IMR-90 (cell line): ENCODE measurements around the gene INPP5D. TPM values are rescaled to one million over a fixed set of nuclear protein-coding genes. Genes with fewer than 3 reads are reported as not detected.

Experiments used
- ATAC-seq: fragments of 200-7000 bp; cut with Tn5 transposase; 2 replicates; pipeline ENCODE4 v1.9.1; 2020; ENCODE audit warnings: low read depth, mild to moderate bottlenecking, moderate library complexity
- BruUV-seq: library from RNA; stranded (reverse); fragments of 400-500 nt; replicated peaks from 2 replicates; lab custom pipeline; 2021; lab: Mats Ljungman, UMichigan
- CTCF ChIA-PET: fragments of 300-600 bp; formaldehyde crosslinking; extraction: SDS; loops from one replicate; lab custom pipeline; 2021; ENCODE audit warnings: antibody characterized with exemption; lab: Yijun Ruan, JAX
- POLR2A ChIA-PET: fragments of 300-600 bp; sonication (Branson Sonifier 250); formaldehyde crosslinking; loops from one replicate; lab custom pipeline; 2022; ENCODE audit warnings: antibody characterized with exemption; ENCODE audit not compliant: unreplicated experiment; lab: Charles Lee
- DNase-seq: peaks from one replicate; pipeline ENCODE4 v3.0.0; 2013
- H2AFZ ChIP-seq: replicated peaks from 2 replicates; pipeline ENCODE3; 2013; ENCODE audit warnings: low read length, mild to moderate bottlenecking; ENCODE audit not compliant: poor library complexity
- H2AK5ac ChIP-seq: 2 replicates; pipeline ENCODE4 v1.6.1; 2013; ENCODE audit warnings: low read depth, low read length, inconsistent platforms
- H2AK9ac ChIP-seq: replicated peaks from 2 replicates; pipeline ENCODE3; 2013; ENCODE audit warnings: mild to moderate bottlenecking, low read depth, low read length, moderate library complexity; ENCODE audit not compliant: poor library complexity
- H2BK120ac ChIP-seq: 2 replicates; pipeline ENCODE4 v1.6.1; 2013; ENCODE audit warnings: low read depth, low read length, inconsistent platforms
- H2BK15ac ChIP-seq: 3 replicates; pipeline ENCODE4 v1.6.1; 2013; ENCODE audit warnings: low read depth, low read length, inconsistent platforms
- H2BK20ac ChIP-seq: 2 replicates; pipeline ENCODE4 v1.6.1; 2013; ENCODE audit warnings: low read depth, mild to moderate bottlenecking, inconsistent platforms, low read length, moderate library complexity
- H2BK5ac ChIP-seq: 2 replicates; pipeline ENCODE4 v1.6.1; 2013; ENCODE audit warnings: mild to moderate bottlenecking, low read depth, low read length, inconsistent platforms; ENCODE audit not compliant: poor library complexity, severe bottlenecking
- H3K14ac ChIP-seq: replicated peaks from 2 replicates; pipeline ENCODE4 v1.6.1; 2013; ENCODE audit warnings: low read depth, low read length, inconsistent platforms
- H3K18ac ChIP-seq: 2 replicates; pipeline ENCODE4 v1.6.1; 2013; ENCODE audit warnings: low read depth, low read length, control low read depth
- H3K23ac ChIP-seq: 2 replicates; pipeline ENCODE4 v1.6.1; 2013; ENCODE audit warnings: low read depth, low read length, inconsistent platforms
- H3K27ac ChIP-seq: 2 replicates; pipeline ENCODE4 v1.5.1; 2013; ENCODE audit warnings: mild to moderate bottlenecking, control low read depth, low read length; ENCODE audit not compliant: insufficient read depth
- H3K27me3 ChIP-seq: 2 replicates; pipeline ENCODE4 v1.6.1; 2013; ENCODE audit warnings: low read length; ENCODE audit not compliant: control insufficient read depth, insufficient read depth
- H3K36me3 ChIP-seq: 2 replicates; pipeline ENCODE4 v1.6.1; 2013; ENCODE audit warnings: low read length, mixed read lengths; ENCODE audit not compliant: control insufficient read depth, insufficient read depth
- H3K4ac ChIP-seq: 2 replicates; pipeline ENCODE4 v1.6.1; 2013; ENCODE audit warnings: low read depth, low read length, inconsistent platforms
- H3K4me1 ChIP-seq: 2 replicates; pipeline ENCODE4 v1.6.1; 2013; ENCODE audit warnings: low read length, mixed read lengths; ENCODE audit not compliant: control insufficient read depth, insufficient read depth
- H3K4me2 ChIP-seq: 2 replicates; pipeline ENCODE4 v1.6.1; 2013; ENCODE audit warnings: low read depth, mild to moderate bottlenecking, control low read depth, low read length, moderate library complexity
- H3K4me3 ChIP-seq: 2 replicates; pipeline ENCODE4 v1.5.1; 2013; ENCODE audit warnings: low read depth, mild to moderate bottlenecking, control low read depth, low read length, moderate library complexity; ENCODE audit not compliant: insufficient read depth
- H3K56ac ChIP-seq: 2 replicates; pipeline ENCODE4 v1.6.1; 2013; ENCODE audit warnings: low read length, inconsistent platforms; ENCODE audit not compliant: insufficient read depth; ENCODE audit errors: extremely low read depth
- H3K79me1 ChIP-seq, 2 experiments: 2 replicates each; pipeline ENCODE4 v1.6.1; 2013; ENCODE audit warnings: low read length in 2 of 2, inconsistent platforms in 1 of 2, low read depth in 1 of 2
- H3K9ac ChIP-seq: 2 replicates; pipeline ENCODE4 v1.6.1; 2013; ENCODE audit warnings: low read depth, low read length, control low read depth
- H3K9me1 ChIP-seq: 2 replicates; pipeline ENCODE4 v1.6.1; 2013; ENCODE audit warnings: low read length, inconsistent platforms; ENCODE audit not compliant: insufficient read depth
- H3K9me3 ChIP-seq: 2 replicates; pipeline ENCODE4 v1.6.1; 2013; ENCODE audit warnings: low read length; ENCODE audit not compliant: control insufficient read depth, insufficient read depth
- H4K20me1 ChIP-seq: 2 replicates; pipeline ENCODE4 v1.6.1; 2013; ENCODE audit warnings: low read length, inconsistent platforms; ENCODE audit not compliant: insufficient read depth
- H4K5ac ChIP-seq: 2 replicates; pipeline ENCODE4 v1.6.1; 2013; ENCODE audit warnings: mild to moderate bottlenecking, low read depth, low read length, control low read depth
- H4K8ac ChIP-seq, 2 experiments: 2 replicates each; pipeline ENCODE4 v1.6.1; 2013; ENCODE audit warnings: low read depth in 2 of 2, low read length in 2 of 2, control low read depth in 1 of 2, inconsistent platforms in 1 of 2
- H4K91ac ChIP-seq: 2 replicates; pipeline ENCODE4 v1.6.1; 2013; ENCODE audit warnings: low read depth, low read length, inconsistent platforms; ENCODE audit not compliant: insufficient read depth
- BHLHE40 ChIP-seq: fragments of 150-350 bp; IDR thresholded peaks from 2 replicates; pipeline ENCODE4 v1.6.1; 2016; ENCODE audit warnings: mild to moderate bottlenecking, low read depth, low read length
- CEBPB ChIP-seq: IDR thresholded peaks from 2 replicates; pipeline ENCODE4 v1.6.1; 2012; ENCODE audit warnings: low read depth, low read length, improper control_type of control experiment
- CHD1 ChIP-seq: IDR thresholded peaks from 2 replicates; pipeline ENCODE4 v1.6.1; 2012; ENCODE audit warnings: low read depth, low read length, improper control_type of control experiment
- FOS ChIP-seq: fragments of 150-350 bp; IDR thresholded peaks from 2 replicates; pipeline ENCODE4 v1.6.1; 2016; ENCODE audit warnings: low read depth, low read length
- MAFK ChIP-seq: IDR thresholded peaks from 2 replicates; pipeline ENCODE4 v1.6.1; 2012; ENCODE audit warnings: low read depth, low read length, improper control_type of control experiment
- MAZ ChIP-seq: IDR thresholded peaks from 2 replicates; pipeline ENCODE4 v1.6.1; 2012; ENCODE audit warnings: low read depth, mild to moderate bottlenecking, low read length, improper control_type of control experiment, moderate library complexity, borderline replicate concordance
- MXI1 ChIP-seq: IDR thresholded peaks from 2 replicates; pipeline ENCODE4 v1.6.1; 2012; ENCODE audit warnings: low read depth, mild to moderate bottlenecking, low read length, moderate library complexity, borderline replicate concordance
- NFE2L2 ChIP-seq: fragments of 150-350 bp; IDR thresholded peaks from 2 replicates; pipeline ENCODE4 v1.6.1; 2016; ENCODE audit warnings: low read depth, mild to moderate bottlenecking, low read length
- POLR2A ChIP-seq: IDR thresholded peaks from 2 replicates; pipeline ENCODE4 v1.6.1; 2012; ENCODE audit warnings: mild to moderate bottlenecking, low read depth, low read length
- RAD21 ChIP-seq: IDR thresholded peaks from 2 replicates; pipeline ENCODE4 v1.6.1; 2012; ENCODE audit warnings: low read length, improper control_type of control experiment
- RCOR1 ChIP-seq: IDR thresholded peaks from 2 replicates; pipeline ENCODE4 v1.6.1; 2012; ENCODE audit warnings: mild to moderate bottlenecking, low read length, improper control_type of control experiment; ENCODE audit not compliant: insufficient replicate concordance
- RFX5 ChIP-seq: IDR thresholded peaks from 2 replicates; pipeline ENCODE4 v1.8.0; 2012; ENCODE audit warnings: low read depth, mild to moderate bottlenecking, low read length, moderate library complexity
- SMC3 ChIP-seq: fragments of 150-350 bp; IDR thresholded peaks from 2 replicates; pipeline ENCODE4 v1.6.1; 2016; ENCODE audit warnings: low read depth, mild to moderate bottlenecking, antibody characterized with exemption, low read length, moderate library complexity
- WGBS, 2 experiments: methylation state at CpG; one replicate each; pipeline versions ENCODE4 v1.1.5 to v1.1.7; 2013; ENCODE audit warnings: missing lambda C conversion rate in 2 of 2; ENCODE audit not compliant: insufficient read length in 1 of 2; ENCODE audit errors: extremely low coverage in 2 of 2; 5-methylcytosine and 5-hydroxymethylcytosine counted together
- dilution Hi-C: fragments of 300-500 bp; cut with HindIII; formaldehyde crosslinking; loops from one replicate; pipeline ENCODE4 v1.14.3; 2018; ENCODE audit warnings: low sequenced_read_pairs; ENCODE audit not compliant: unreplicated experiment
- in situ Hi-C: fragments of 300-500 bp; cut with MboI; formaldehyde crosslinking; loops from 3 replicates; pipeline ENCODE4 v1.14.3; 2019; ENCODE audit warnings: low sequenced_read_pairs, inconsistent platforms, mixed read lengths
- intact Hi-C: fragments of 100-400 bp; cut with micrococcal nuclease; formaldehyde crosslinking; loops from 2 replicates; pipeline ENCODE4 v1.10.0; 2022
- polyA plus RNA-seq, 3 experiments: library from polyadenylated mRNA; depleted of rRNA; stranded (reverse); fragments of >200 nt; gene quantifications; 2 replicates each; pipeline ENCODE4 v1.2.3, GENCODE V29; 2012; ENCODE audit warnings: low replicate concordance in 1 of 3
- total RNA-seq: library from RNA; depleted of rRNA; stranded (reverse); fragments of >200 nt; gene quantifications from 2 replicates; pipeline ENCODE4 v1.2.3, GENCODE V29; 2012
- TF ChIP-seq, protein P1 (sequence below): conservative IDR thresholded peaks from 2 replicates; pipeline ENCODE4 v1.5.1; 2012; ENCODE audit warnings: mild to moderate bottlenecking, low read depth, low read length, improper control_type of control experiment
- TF ChIP-seq, protein P2 (sequence below): fragments of 150-350 bp; IDR thresholded peaks from 2 replicates; pipeline ENCODE4 v1.6.1; 2017; ENCODE audit warnings: mild to moderate bottlenecking, antibody characterized with exemption, low read length, low read depth
- TF ChIP-seq, protein P3 (sequence below): fragments of 150-350 bp; IDR thresholded peaks from 2 replicates; pipeline ENCODE4 v1.6.1; 2016; ENCODE audit warnings: low read depth, mild to moderate bottlenecking, low read length, moderate library complexity, borderline replicate concordance

INPP5D gene
- total and polyA plus RNA-seq, 2 of the 4 experiments (the other 2 are of a cell fraction): 0.18 to 0.29 TPM

GRCh38 chr2:233039846-233040530 lies 20.2 kb upstream of the INPP5D start:
- Histone ChIP-seq H4K5ac (no peak overlapping the region), H3K27ac (no peak overlapping the region), H4K8ac (no peak overlapping the region), H3K56ac (no peak overlapping the region), H3K4ac (no peak overlapping the region), H3K4me1 (no peaks in the 10 kb centered on the region), H3K18ac (no peak overlapping the region), H3K79me1 (no peaks in the 10 kb centered on the region), H2BK120ac (no peak overlapping the region), H2BK5ac (no peak overlapping the region), H3K36me3 (no peaks in the 10 kb centered on the region), H3K14ac (no peak overlapping the region), H3K4me3 (no peak overlapping the region), H3K9ac (no peak overlapping the region), H3K9me3 (peaks cover 4% of the 10 kb centered on the region; the same call in 1 of the 2 replicates), H4K91ac (no peak overlapping the region), H3K23ac (no peak overlapping the region), H3K4me2 (no peak overlapping the region), H3K27me3 (peaks cover 33% of the 10 kb centered on the region), H3K9me1 (peaks cover 8% of the 10 kb centered on the region; the same call in 1 of the 2 replicates), H2AK5ac (no peak overlapping the region), H2BK15ac (no peak overlapping the region), H2AFZ (no peak overlapping the region), H2BK20ac (no peak overlapping the region), H4K20me1 (no peaks in the 10 kb centered on the region), H2AK9ac (no peak overlapping the region)
- in situ Hi-C loops: no loop called here
- no peak for ATAC-seq
- dilution Hi-C loops: no loop called here
- intact Hi-C loops: no loop called here
- no peak for DNase-seq
- ChIA-PET POLR2A (no interaction called here), CTCF (no interaction called here)
- WGBS, 2 experiments: no CpG with 5 or more reads among the region's 10 CpGs
- no TSS peak for BruUV-seq
- TF ChIP-seq, protein P1, sequence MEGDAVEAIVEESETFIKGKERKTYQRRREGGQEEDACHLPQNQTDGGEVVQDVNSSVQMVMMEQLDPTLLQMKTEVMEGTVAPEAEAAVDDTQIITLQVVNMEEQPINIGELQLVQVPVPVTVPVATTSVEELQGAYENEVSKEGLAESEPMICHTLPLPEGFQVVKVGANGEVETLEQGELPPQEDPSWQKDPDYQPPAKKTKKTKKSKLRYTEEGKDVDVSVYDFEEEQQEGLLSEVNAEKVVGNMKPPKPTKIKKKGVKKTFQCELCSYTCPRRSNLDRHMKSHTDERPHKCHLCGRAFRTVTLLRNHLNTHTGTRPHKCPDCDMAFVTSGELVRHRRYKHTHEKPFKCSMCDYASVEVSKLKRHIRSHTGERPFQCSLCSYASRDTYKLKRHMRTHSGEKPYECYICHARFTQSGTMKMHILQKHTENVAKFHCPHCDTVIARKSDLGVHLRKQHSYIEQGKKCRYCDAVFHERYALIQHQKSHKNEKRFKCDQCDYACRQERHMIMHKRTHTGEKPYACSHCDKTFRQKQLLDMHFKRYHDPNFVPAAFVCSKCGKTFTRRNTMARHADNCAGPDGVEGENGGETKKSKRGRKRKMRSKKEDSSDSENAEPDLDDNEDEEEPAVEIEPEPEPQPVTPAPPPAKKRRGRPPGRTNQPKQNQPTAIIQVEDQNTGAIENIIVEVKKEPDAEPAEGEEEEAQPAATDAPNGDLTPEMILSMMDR: no peak
- TF ChIP-seq NFE2L2: no peak
- TF ChIP-seq RCOR1: no peak
- no peak for TF ChIP-seq RFX5
- no peak for TF ChIP-seq CHD1
- TF ChIP-seq, protein P2, sequence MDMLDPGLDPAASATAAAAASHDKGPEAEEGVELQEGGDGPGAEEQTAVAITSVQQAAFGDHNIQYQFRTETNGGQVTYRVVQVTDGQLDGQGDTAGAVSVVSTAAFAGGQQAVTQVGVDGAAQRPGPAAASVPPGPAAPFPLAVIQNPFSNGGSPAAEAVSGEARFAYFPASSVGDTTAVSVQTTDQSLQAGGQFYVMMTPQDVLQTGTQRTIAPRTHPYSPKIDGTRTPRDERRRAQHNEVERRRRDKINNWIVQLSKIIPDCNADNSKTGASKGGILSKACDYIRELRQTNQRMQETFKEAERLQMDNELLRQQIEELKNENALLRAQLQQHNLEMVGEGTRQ: no peak
- no peak for TF ChIP-seq MAFK
- no peak for TF ChIP-seq POLR2A
- TF ChIP-seq BHLHE40: no peak
- no peak for TF ChIP-seq RAD21
- TF ChIP-seq MXI1: no peak
- no peak for TF ChIP-seq MAZ
- TF ChIP-seq SMC3: no peak
- TF ChIP-seq CEBPB: no peak
- TF ChIP-seq, protein P3, sequence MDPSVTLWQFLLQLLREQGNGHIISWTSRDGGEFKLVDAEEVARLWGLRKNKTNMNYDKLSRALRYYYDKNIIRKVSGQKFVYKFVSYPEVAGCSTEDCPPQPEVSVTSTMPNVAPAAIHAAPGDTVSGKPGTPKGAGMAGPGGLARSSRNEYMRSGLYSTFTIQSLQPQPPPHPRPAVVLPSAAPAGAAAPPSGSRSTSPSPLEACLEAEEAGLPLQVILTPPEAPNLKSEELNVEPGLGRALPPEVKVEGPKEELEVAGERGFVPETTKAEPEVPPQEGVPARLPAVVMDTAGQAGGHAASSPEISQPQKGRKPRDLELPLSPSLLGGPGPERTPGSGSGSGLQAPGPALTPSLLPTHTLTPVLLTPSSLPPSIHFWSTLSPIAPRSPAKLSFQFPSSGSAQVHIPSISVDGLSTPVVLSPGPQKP: no peak
- TF ChIP-seq FOS: no peak
